Upper lobe of right lung (tissue), 1 donor: ENCODE measurements around the gene RUNX1. TPM values are rescaled to one million over a fixed set of nuclear protein-coding genes. Genes with fewer than 3 reads are reported as not detected.

Experiments used
- ATAC-seq: fragments of 200-7000 bp; cut with Tn5 transposase; one replicate; pipeline ENCODE4 v1.9.1; 2020; ENCODE audit warnings: mild to moderate bottlenecking, moderate library complexity
- DNase-seq: peaks from one replicate; pipeline ENCODE4 v3.0.0-alpha.2; 2020
- H3K27ac ChIP-seq: fragments of 200-600 bp; one replicate; pipeline ENCODE4 v1.8.0; 2022
- H3K27me3 ChIP-seq: fragments of 200-600 bp; one replicate; pipeline ENCODE4 v1.8.0; 2022; ENCODE audit warnings: mild to moderate bottlenecking
- H3K36me3 ChIP-seq: fragments of 200-600 bp; one replicate; pipeline ENCODE4 v1.8.0; 2022
- H3K4me1 ChIP-seq: fragments of 200-600 bp; one replicate; pipeline ENCODE4 v1.8.0; 2022
- H3K4me3 ChIP-seq: fragments of 200-600 bp; one replicate; pipeline ENCODE4 v1.8.0; 2022; ENCODE audit warnings: mild to moderate bottlenecking
- H3K9me3 ChIP-seq: fragments of 200-600 bp; one replicate; pipeline ENCODE4 v1.8.0; 2022
- intact Hi-C: fragments of 100-400 bp; cut with DNase I; formaldehyde crosslinking; loops from one replicate; pipeline ENCODE4 v1.11.0; 2022
- total RNA-seq: library from RNA; stranded (reverse); fragmentation: NEBNext Ultra II Directional; extraction: Animal tissue kit (Norgen Biotek cat#: 25700); gene quantifications from one replicate; pipeline ENCODE4 v1.2.1, GENCODE V29; 2021
- TF ChIP-seq, protein P1 (sequence below): fragments of 200-600 bp; IDR thresholded peaks from one replicate; pipeline ENCODE4 v1.8.0; 2022; ENCODE audit warnings: antibody characterized with exemption
- donor health status: DM: no; HTN: yes; CAD: no; lungs with severe emphysema.

Gene RUNX1
- total RNA-seq, 1 donor from 2014 or later = 86.9 TPM

- ATAC-seq = no peak
- no peak for DNase-seq
- peak overlapping the region; percentile 77 for H3K4me3 ChIP-seq
- intact Hi-C loops = no loop called here
- no peaks in the 10 kb centered on the region for H3K9me3 ChIP-seq
- H3K36me3 ChIP-seq = no peaks in the 10 kb centered on the region
- peaks cover 4% of the 10 kb centered on the region for H3K27me3 ChIP-seq
- H3K27ac ChIP-seq = peak overlapping the region; percentile 97
- TF ChIP-seq, protein P1, sequence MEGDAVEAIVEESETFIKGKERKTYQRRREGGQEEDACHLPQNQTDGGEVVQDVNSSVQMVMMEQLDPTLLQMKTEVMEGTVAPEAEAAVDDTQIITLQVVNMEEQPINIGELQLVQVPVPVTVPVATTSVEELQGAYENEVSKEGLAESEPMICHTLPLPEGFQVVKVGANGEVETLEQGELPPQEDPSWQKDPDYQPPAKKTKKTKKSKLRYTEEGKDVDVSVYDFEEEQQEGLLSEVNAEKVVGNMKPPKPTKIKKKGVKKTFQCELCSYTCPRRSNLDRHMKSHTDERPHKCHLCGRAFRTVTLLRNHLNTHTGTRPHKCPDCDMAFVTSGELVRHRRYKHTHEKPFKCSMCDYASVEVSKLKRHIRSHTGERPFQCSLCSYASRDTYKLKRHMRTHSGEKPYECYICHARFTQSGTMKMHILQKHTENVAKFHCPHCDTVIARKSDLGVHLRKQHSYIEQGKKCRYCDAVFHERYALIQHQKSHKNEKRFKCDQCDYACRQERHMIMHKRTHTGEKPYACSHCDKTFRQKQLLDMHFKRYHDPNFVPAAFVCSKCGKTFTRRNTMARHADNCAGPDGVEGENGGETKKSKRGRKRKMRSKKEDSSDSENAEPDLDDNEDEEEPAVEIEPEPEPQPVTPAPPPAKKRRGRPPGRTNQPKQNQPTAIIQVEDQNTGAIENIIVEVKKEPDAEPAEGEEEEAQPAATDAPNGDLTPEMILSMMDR = no peak
- H3K4me1 ChIP-seq = peaks cover 27% of the 10 kb centered on the region
Measured at GRCh38 chr21:34885626-34886239, 163.4 kb downstream of the RUNX1 start.

DNA sequence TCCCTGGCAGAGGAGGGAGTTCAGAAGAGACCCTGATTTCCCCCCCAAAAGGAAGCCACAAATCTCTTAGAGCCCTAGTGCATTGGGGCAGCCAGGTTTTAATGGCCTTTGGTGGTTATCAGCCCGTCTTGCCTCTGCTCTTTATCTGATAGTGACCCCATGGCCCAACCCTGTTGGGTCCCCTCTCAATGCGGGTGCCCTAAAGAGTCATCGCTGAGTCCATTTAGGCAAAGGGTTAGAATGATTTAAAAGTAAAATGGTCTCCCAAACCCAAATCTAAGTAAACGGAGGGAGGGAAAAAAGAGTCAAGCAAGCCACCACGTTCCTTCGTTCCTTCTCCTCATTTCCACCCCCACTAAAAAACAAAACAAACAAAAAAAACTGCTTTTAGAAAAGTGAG is 164.0 kb downstream of the RUNX1 start:
- TF ChIP-seq, protein P1 = no peak
- Histone ChIP-seq H3K4me3 (peak overlapping the region; percentile 77), H3K9me3 (no peaks in the 10 kb centered on the region), H3K4me1 (peaks cover 25% of the 10 kb centered on the region), H3K36me3 (peaks cover 5% of the 10 kb centered on the region), H3K27ac (peak overlapping the region; percentile 97), H3K27me3 (no peaks in the 10 kb centered on the region)
- intact Hi-C loops = no loop called here
- ATAC-seq (no peak), DNase-seq (no peak)

DNA sequence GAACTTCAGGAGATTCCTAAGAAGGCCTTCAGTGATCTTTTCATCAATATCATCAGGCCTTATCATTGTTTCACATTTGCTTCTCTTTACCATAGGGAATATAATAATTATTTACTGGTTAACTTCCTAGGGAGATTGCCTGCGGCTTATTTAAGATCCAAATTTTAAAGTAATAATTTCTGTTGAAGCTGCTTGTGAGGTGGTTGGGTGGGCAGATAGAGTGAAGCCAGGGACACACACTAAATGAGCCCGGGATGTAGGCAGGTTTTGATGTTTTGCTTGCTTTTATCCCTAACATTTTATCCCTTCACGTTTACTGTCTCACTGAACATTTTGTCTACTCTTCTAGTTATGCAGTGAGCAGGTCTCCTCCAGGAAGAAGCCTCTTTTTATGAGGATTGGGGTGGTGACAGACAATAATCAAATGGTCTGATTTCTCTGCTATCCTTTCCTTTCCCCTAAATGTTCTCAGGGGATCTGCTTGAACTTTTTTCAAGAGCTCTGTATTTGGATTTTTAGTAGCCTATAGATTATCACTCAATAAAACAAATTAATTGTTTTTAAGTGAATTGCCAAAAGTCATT is 164.7 kb downstream of the RUNX1 start:
- ATAC-seq (no peak), DNase-seq (no peak)
- peaks cover 26% of the 10 kb centered on the region for H3K4me1 ChIP-seq
- H3K36me3 ChIP-seq = peaks cover 11% of the 10 kb centered on the region
- H3K9me3 ChIP-seq = no peaks in the 10 kb centered on the region
- H3K27me3 ChIP-seq = no peaks in the 10 kb centered on the region
- intact Hi-C loops = no loop called here
- H3K4me3 ChIP-seq = peak overlapping the region; percentile 77
- peak overlapping the region; percentile 97 for H3K27ac ChIP-seq
- TF ChIP-seq, protein P1 = no peak

GRCh38 chr21:34883491-34884271 is 165.4 kb downstream of the RUNX1 start:
- H3K4me1 ChIP-seq = peaks cover 29% of the 10 kb centered on the region
- H3K27ac ChIP-seq = peak overlapping the region; percentile 97
- peak overlapping the region; percentile 77 for H3K4me3 ChIP-seq
- H3K27me3 ChIP-seq = no peaks in the 10 kb centered on the region
- TF ChIP-seq, protein P1 = no peak
- no peak for ATAC-seq
- H3K9me3 ChIP-seq = no peaks in the 10 kb centered on the region
- peaks cover 16% of the 10 kb centered on the region for H3K36me3 ChIP-seq
- intact Hi-C loops = no loop called here
- no peak for DNase-seq

GRCh38 chr21:34882719-34883131 is 166.4 kb downstream of the RUNX1 start:
- intact Hi-C loops = no loop called here
- peak overlapping the region; percentile 77 for H3K4me3 ChIP-seq
- H3K4me1 ChIP-seq = peaks cover 38% of the 10 kb centered on the region
- H3K27me3 ChIP-seq = no peaks in the 10 kb centered on the region
- ATAC-seq (peak; percentile 54), DNase-seq (no peak)
- H3K36me3 ChIP-seq = peaks cover 19% of the 10 kb centered on the region
- H3K9me3 ChIP-seq = no peaks in the 10 kb centered on the region
- TF ChIP-seq, protein P1 = no peak
- H3K27ac ChIP-seq = peak overlapping the region; percentile 97
